HepG2 (cell line): ENCODE data around the gene NTSR2. TPM values are rescaled to one million over a fixed set of nuclear protein-coding genes. Genes with fewer than 3 reads are reported as not detected.
A peak's percentile ranks its signal among the peaks of the same experiment; 100 is the strongest.

Experiments used
- ATAC-seq: fragments of 200-7000 bp; cut with Tn5 transposase; 3 replicates; pipeline ENCODE4 v1.9.1; 2020; ENCODE audit warnings: mild to moderate bottlenecking, moderate library complexity
- BruUV-seq: library from RNA; stranded (reverse); fragments of 400-500 nt; replicated peaks from 2 replicates; lab custom pipeline; 2021; lab: Mats Ljungman, UMichigan
- CTCF ChIA-PET: fragments of 300-600 bp; formaldehyde crosslinking; extraction: SDS; loops from one replicate; lab custom pipeline; 2021; ENCODE audit warnings: low total read pairs, inconsistent platforms, low intra/inter-chr PET ratio; lab: Yijun Ruan, JAX
- POLR2A ChIA-PET: fragments of 350-600 bp; sonication (Branson Sonifier 250); formaldehyde crosslinking; loops from one replicate; lab custom pipeline; 2020; ENCODE audit warnings: antibody characterized with exemption, inconsistent platforms; lab: Yijun Ruan, JAX
- DNase-seq: peaks from one replicate; pipeline ENCODE4 v3.0.0-alpha.2; 2015; ENCODE audit warnings: low spot score
- FAIRE-seq: peaks from 3 replicates; lab custom pipeline; 2011; peaks lifted over from hg19 to GRCh38; lab: Jason Lieb, UNC
- H2AFZ ChIP-seq: one replicate; pipeline ENCODE4 v1.6.1; 2011; ENCODE audit warnings: low read length, inconsistent platforms
- H3K27ac ChIP-seq: fragments of 300-600 bp; 3 replicates; pipeline ENCODE4 v1.8.0; 2011; ENCODE audit warnings: mixed run types, mild to moderate bottlenecking, mixed read lengths, low read length, inconsistent platforms; ENCODE audit not compliant: insufficient read depth; ENCODE audit errors: extremely low read length
- H3K27me3 ChIP-seq, 2 experiments: fragments of 200-600 bp in 1 of 2; 2 replicates in 1 of 2; 3 replicates in 1 of 2; pipeline versions ENCODE4 v1.6.0 to v1.8.0; 2011; ENCODE audit warnings: low read length in 2 of 2, mild to moderate bottlenecking in 2 of 2, moderate library complexity in 2 of 2, inconsistent platforms in 1 of 2; ENCODE audit not compliant: insufficient read depth in 2 of 2, control insufficient read depth in 1 of 2
- H3K36me3 ChIP-seq, 2 experiments: fragments of 200-600 bp in 1 of 2; replicated peaks in 1 of 2; 2 replicates in 1 of 2; 3 replicates in 1 of 2; pipeline versions ENCODE4 v1.5.1 to v1.8.0; 2011; ENCODE audit warnings: low read length in 2 of 2, inconsistent platforms in 1 of 2; ENCODE audit not compliant: insufficient read depth in 2 of 2, control insufficient read depth in 1 of 2
- H3K4me1 ChIP-seq: 2 replicates; pipeline ENCODE4 v1.5.1; 2012; ENCODE audit warnings: low read length, inconsistent platforms; ENCODE audit not compliant: insufficient read depth
- H3K4me2 ChIP-seq: 2 replicates; pipeline ENCODE4 v1.6.0; 2011; ENCODE audit warnings: low read depth, low read length, inconsistent platforms
- H3K4me3 ChIP-seq, 3 experiments: fragments of 200-600 bp in 1 of 3; sonication (generic), shearing (Covaris generic) in 1 of 3; replicated peaks in 1 of 3; 2 replicates each; pipeline ENCODE4 v1.5.1; 2011 to 2016; ENCODE audit warnings: low read length in 3 of 3, inconsistent platforms in 2 of 3, low read depth in 2 of 3, mild to moderate bottlenecking in 2 of 3, control low read depth in 1 of 3, mixed read lengths in 1 of 3; ENCODE audit not compliant: insufficient read depth in 1 of 3
- H3K79me2 ChIP-seq: one replicate; pipeline ENCODE4 v1.6.1; 2011; ENCODE audit warnings: low read length, inconsistent platforms; ENCODE audit not compliant: insufficient read depth
- H3K9ac ChIP-seq: 2 replicates; pipeline ENCODE4 v1.6.0; 2011; ENCODE audit warnings: mild to moderate bottlenecking, low read depth, low read length, inconsistent platforms; ENCODE audit not compliant: insufficient read depth
- H3K9me3 ChIP-seq: 2 replicates; pipeline ENCODE4 v1.5.1; 2012; ENCODE audit warnings: mild to moderate bottlenecking, low read length
- H4K20me1 ChIP-seq: 2 replicates; pipeline ENCODE4 v1.6.0; 2011; ENCODE audit warnings: inconsistent platforms, mild to moderate bottlenecking, low read length, moderate library complexity; ENCODE audit not compliant: insufficient read depth
- BORCS8-MEF2B ChIP-seq: sonication (generic); formaldehyde crosslinking; IDR thresholded peaks from 2 replicates; pipeline ENCODE4 v1.8.0; 2022; ENCODE audit warnings: mild to moderate bottlenecking, missing genetic modification reagents
- KDM2A ChIP-seq: sonication (generic); formaldehyde crosslinking; IDR thresholded peaks from 2 replicates; pipeline ENCODE4 v1.4.0; 2020; ENCODE audit warnings: low read depth, missing genetic modification reagents, borderline replicate concordance
- NFE2L2 ChIP-seq: fragments of 150-350 bp; IDR thresholded peaks from 2 replicates; pipeline ENCODE4 v1.6.1; 2014; ENCODE audit warnings: low read length
- TBX2 ChIP-seq: sonication (generic); formaldehyde crosslinking; IDR thresholded peaks from 2 replicates; pipeline ENCODE4 v1.5.0; 2020; ENCODE audit warnings: missing genetic modification reagents, mild to moderate bottlenecking, borderline replicate concordance
- ZFP82 ChIP-seq: sonication (generic); formaldehyde crosslinking; IDR thresholded peaks from 2 replicates; pipeline ENCODE4 v1.5.1; 2020; ENCODE audit warnings: mild to moderate bottlenecking, missing genetic modification reagents, borderline replicate concordance
- ZNF441 ChIP-seq: sonication (generic); formaldehyde crosslinking; IDR thresholded peaks from 2 replicates; pipeline ENCODE4 v1.7.0; 2021; ENCODE audit warnings: missing genetic modification reagents, borderline replicate concordance
- ZNF512 ChIP-seq: sonication (generic); formaldehyde crosslinking; IDR thresholded peaks from 2 replicates; pipeline ENCODE4 v1.4.0; 2020; ENCODE audit warnings: mild to moderate bottlenecking, missing genetic modification reagents
- ZNF605 ChIP-seq: sonication (generic); formaldehyde crosslinking; IDR thresholded peaks from 2 replicates; pipeline ENCODE4 v1.8.0; 2022; ENCODE audit warnings: mild to moderate bottlenecking, missing genetic modification reagents
- ZNF747 ChIP-seq: sonication (generic); formaldehyde crosslinking; IDR thresholded peaks from 2 replicates; pipeline ENCODE4 v1.8.1; 2023; ENCODE audit warnings: missing genetic modification reagents, mild to moderate bottlenecking, borderline replicate concordance
- WGBS: methylation state at CpG from one replicate; pipeline ENCODE4 v1.1.6; 2017; ENCODE audit warnings: low lambda C conversion rate; 5-methylcytosine and 5-hydroxymethylcytosine counted together
- in situ Hi-C: cut with HindIII; loops from 2 replicates; pipeline ENCODE4 v1.10.0; 2017; ENCODE audit warnings: low pct_unique_long_range_greater_than_20kb; ENCODE audit not compliant: extremely low pct_ligation_motif_present
- intact Hi-C: fragments of 100-400 bp; cut with micrococcal nuclease; formaldehyde crosslinking; loops from one replicate; pipeline ENCODE4 v1.10.0; 2022; ENCODE audit not compliant: unreplicated experiment
- polyA plus RNA-seq, 8 experiments: library from polyadenylated mRNA; depleted of rRNA in 3 of 8; stranded (reverse) in 7 of 8; unstranded in 1 of 8; fragments of >200 nt; fragmentation: Illumina TruSeq in 4 of 8; extraction: Trizol in 4 of 8; gene quantifications; 2 replicates each; pipeline versions ENCODE4 v1.2.1 to v1.2.3, GENCODE V29; 2011 to 2016; ENCODE audit warnings: low read depth in 4 of 8, missing spikeins in 1 of 8, mixed read lengths in 1 of 8; ENCODE audit not compliant: insufficient read depth in 1 of 8
- total RNA-seq, 5 experiments: library from RNA; depleted of rRNA; stranded (reverse); fragments of >200 nt; fragmentation: Illumina TruSeq; extraction: Trizol; gene quantifications; 2 replicates each; pipeline ENCODE4 v1.2.3, GENCODE V29; 2016; ENCODE audit warnings: low read depth in 1 of 5
- TF ChIP-seq, protein P1 (sequence below): sonication (generic); formaldehyde crosslinking; IDR thresholded peaks from 2 replicates; pipeline ENCODE4 v1.5.0; 2020; ENCODE audit warnings: mild to moderate bottlenecking, missing genetic modification reagents
- TF ChIP-seq, protein P2 (sequence below): sonication (generic); formaldehyde crosslinking; IDR thresholded peaks from 2 replicates; pipeline ENCODE4 v1.8.0; 2022; ENCODE audit warnings: missing genetic modification reagents, mild to moderate bottlenecking, borderline replicate concordance
- TF ChIP-seq, protein P3 (sequence below), 2 experiments: IDR thresholded peaks; 2 replicates each; pipeline ENCODE4 v1.6.1; 2011 to 2012; ENCODE audit warnings: low read length in 2 of 2, borderline replicate concordance in 1 of 2, low read depth in 1 of 2, mild to moderate bottlenecking in 1 of 2, moderate library complexity in 1 of 2

Gene NTSR2
- total and polyA plus RNA-seq, 2 of the 13 experiments (the other 11 are each of a cell fraction or from before 2014, with no cell fraction given): not detected

- Histone ChIP-seq H3K9ac (no peak overlapping the region), H3K4me3 (peak overlapping the region; percentile 9 to 45 (median 14); a peak in 5 of 6 replicates), H3K4me2 (peak overlapping the region; percentile 81), H3K9me3 (no peaks in the 10 kb centered on the region), H3K36me3 (no peaks in the 10 kb centered on the region), H2AFZ (peak overlapping the region; percentile 95), H4K20me1 (no peaks in the 10 kb centered on the region), H3K27me3 (peaks cover 5 to 11% of the 10 kb centered on the region in 2 experiments; a peak in 3 of 5 replicates), H3K4me1 (peaks cover 50% of the 10 kb centered on the region), H3K27ac (no peak overlapping the region), H3K79me2 (no peaks in the 10 kb centered on the region)
- peak; percentile 78 for ATAC-seq
- ChIA-PET POLR2A (interaction anchor here (1.2 to 2.8 kb wide), 4 partner anchors 18 to 48 kb away, joined by 3 to 16 read pairs (median 9); partner anchors contain the start of gene LPIN1), CTCF (no interaction called here)
- BruUV-seq: no TSS peak
- in situ Hi-C loops: no loop called here
- WGBS: 34% methylated on average over 24 of the region's 24 CpGs
- DNase-seq: peak; percentile 92
- intact Hi-C loops: no loop called here
- FAIRE-seq: peak; percentile 68
- no peak for TF ChIP-seq ZNF441 (CRISPR knock-in tag)
- no peak for TF ChIP-seq ZFP82 (CRISPR knock-in tag)
- TF ChIP-seq, protein P1, sequence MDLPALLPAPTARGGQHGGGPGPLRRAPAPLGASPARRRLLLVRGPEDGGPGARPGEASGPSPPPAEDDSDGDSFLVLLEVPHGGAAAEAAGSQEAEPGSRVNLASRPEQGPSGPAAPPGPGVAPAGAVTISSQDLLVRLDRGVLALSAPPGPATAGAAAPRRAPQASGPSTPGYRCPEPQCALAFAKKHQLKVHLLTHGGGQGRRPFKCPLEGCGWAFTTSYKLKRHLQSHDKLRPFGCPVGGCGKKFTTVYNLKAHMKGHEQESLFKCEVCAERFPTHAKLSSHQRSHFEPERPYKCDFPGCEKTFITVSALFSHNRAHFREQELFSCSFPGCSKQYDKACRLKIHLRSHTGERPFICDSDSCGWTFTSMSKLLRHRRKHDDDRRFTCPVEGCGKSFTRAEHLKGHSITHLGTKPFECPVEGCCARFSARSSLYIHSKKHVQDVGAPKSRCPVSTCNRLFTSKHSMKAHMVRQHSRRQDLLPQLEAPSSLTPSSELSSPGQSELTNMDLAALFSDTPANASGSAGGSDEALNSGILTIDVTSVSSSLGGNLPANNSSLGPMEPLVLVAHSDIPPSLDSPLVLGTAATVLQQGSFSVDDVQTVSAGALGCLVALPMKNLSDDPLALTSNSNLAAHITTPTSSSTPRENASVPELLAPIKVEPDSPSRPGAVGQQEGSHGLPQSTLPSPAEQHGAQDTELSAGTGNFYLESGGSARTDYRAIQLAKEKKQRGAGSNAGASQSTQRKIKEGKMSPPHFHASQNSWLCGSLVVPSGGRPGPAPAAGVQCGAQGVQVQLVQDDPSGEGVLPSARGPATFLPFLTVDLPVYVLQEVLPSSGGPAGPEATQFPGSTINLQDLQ (CRISPR knock-in tag): 0 out of 2 replicates have a peak, but pooled peaks have one; percentile 53
- TF ChIP-seq ZNF747 (CRISPR knock-in tag): peak; percentile 62; the same call in 1 of the 2 replicates
- TF ChIP-seq, protein P2, sequence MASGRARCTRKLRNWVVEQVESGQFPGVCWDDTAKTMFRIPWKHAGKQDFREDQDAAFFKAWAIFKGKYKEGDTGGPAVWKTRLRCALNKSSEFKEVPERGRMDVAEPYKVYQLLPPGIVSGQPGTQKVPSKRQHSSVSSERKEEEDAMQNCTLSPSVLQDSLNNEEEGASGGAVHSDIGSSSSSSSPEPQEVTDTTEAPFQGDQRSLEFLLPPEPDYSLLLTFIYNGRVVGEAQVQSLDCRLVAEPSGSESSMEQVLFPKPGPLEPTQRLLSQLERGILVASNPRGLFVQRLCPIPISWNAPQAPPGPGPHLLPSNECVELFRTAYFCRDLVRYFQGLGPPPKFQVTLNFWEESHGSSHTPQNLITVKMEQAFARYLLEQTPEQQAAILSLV: 0 out of 2 replicates have a peak, but pooled peaks have one; percentile 48
- peak; percentile 64; the same call in 1 of the 2 replicates for TF ChIP-seq BORCS8-MEF2B
- peak; percentile 37; the same call in 1 of the 2 replicates for TF ChIP-seq TBX2 (CRISPR knock-in tag)
- TF ChIP-seq ZNF605 (CRISPR knock-in tag): peak; percentile 88; the same call in 1 of the 2 replicates
- TF ChIP-seq ZNF512: no peak
- TF ChIP-seq KDM2A: peak; percentile 48
- TF ChIP-seq, protein P3, sequence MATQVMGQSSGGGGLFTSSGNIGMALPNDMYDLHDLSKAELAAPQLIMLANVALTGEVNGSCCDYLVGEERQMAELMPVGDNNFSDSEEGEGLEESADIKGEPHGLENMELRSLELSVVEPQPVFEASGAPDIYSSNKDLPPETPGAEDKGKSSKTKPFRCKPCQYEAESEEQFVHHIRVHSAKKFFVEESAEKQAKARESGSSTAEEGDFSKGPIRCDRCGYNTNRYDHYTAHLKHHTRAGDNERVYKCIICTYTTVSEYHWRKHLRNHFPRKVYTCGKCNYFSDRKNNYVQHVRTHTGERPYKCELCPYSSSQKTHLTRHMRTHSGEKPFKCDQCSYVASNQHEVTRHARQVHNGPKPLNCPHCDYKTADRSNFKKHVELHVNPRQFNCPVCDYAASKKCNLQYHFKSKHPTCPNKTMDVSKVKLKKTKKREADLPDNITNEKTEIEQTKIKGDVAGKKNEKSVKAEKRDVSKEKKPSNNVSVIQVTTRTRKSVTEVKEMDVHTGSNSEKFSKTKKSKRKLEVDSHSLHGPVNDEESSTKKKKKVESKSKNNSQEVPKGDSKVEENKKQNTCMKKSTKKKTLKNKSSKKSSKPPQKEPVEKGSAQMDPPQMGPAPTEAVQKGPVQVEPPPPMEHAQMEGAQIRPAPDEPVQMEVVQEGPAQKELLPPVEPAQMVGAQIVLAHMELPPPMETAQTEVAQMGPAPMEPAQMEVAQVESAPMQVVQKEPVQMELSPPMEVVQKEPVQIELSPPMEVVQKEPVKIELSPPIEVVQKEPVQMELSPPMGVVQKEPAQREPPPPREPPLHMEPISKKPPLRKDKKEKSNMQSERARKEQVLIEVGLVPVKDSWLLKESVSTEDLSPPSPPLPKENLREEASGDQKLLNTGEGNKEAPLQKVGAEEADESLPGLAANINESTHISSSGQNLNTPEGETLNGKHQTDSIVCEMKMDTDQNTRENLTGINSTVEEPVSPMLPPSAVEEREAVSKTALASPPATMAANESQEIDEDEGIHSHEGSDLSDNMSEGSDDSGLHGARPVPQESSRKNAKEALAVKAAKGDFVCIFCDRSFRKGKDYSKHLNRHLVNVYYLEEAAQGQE (IDR thresholded peaks at IDR 0.05; ENCODE audit: borderline replicate concordance in 1 of 2, low read depth in 1 of 2, low read length in 2 of 2): no peak
- TF ChIP-seq NFE2L2: no peak
These were observed 28.3 kb upstream of the NTSR2 start for GRCh38 chr2:11698009-11698922.
